Naive thymus-derived CD4-positive, alpha-beta T cell (primary cell): ENCODE measurements around the gene HHIPL1. TPM values are rescaled to one million over a fixed set of nuclear protein-coding genes. Genes with fewer than 3 reads are reported as not detected.

Experiments used
- ATAC-seq: fragments of 150-1000 bp; cut with Tn5 transposase; 2 replicates; pipeline ENCODE4 v1.10.0; 2021; ENCODE audit warnings: mild to moderate bottlenecking, moderate library complexity
- CTCF ChIA-PET: fragments of 350-600 bp; sonication (Branson Sonifier 250); formaldehyde crosslinking; loops from one replicate; lab custom pipeline; 2021; ENCODE audit warnings: antibody characterized with exemption; lab: Charles Lee
- POLR2A ChIA-PET: fragments of 350-600 bp; sonication (Branson Sonifier 250); formaldehyde crosslinking; loops from one replicate; lab custom pipeline; 2021; ENCODE audit warnings: antibody characterized with exemption, inconsistent platforms; lab: Charles Lee
- DNase-seq, 9 donors: peaks; one replicate each; pipeline versions ENCODE4 v3.0.0 to v3.0.0-alpha.2; 2020 to 2022; ENCODE audit warnings: mixed read lengths in 1 of 9
- H3K27ac ChIP-seq: one replicate; pipeline ENCODE4 v1.7.0; 2013; ENCODE audit warnings: mild to moderate bottlenecking, low read depth, low read length, moderate library complexity
- H3K27me3 ChIP-seq, 2 donors: one replicate each; pipeline ENCODE4 v1.7.0; 2013; ENCODE audit warnings: low read length in 2 of 2, mild to moderate bottlenecking in 2 of 2, moderate library complexity in 2 of 2; ENCODE audit not compliant: control insufficient read depth in 2 of 2, insufficient read depth in 2 of 2
- H3K36me3 ChIP-seq, 3 experiments: 1 replicate in 2 of 3; 2 replicates in 1 of 3; pipeline ENCODE4 v1.7.0; 2013; ENCODE audit warnings: low read length in 3 of 3, mild to moderate bottlenecking in 3 of 3, moderate library complexity in 1 of 3; ENCODE audit not compliant: insufficient read depth in 3 of 3, control insufficient read depth in 2 of 3
- H3K4me1 ChIP-seq, 2 donors: one replicate each; pipeline ENCODE4 v1.7.0; 2013; ENCODE audit warnings: low read length in 2 of 2, mild to moderate bottlenecking in 2 of 2, moderate library complexity in 1 of 2; ENCODE audit not compliant: control insufficient read depth in 2 of 2, insufficient read depth in 2 of 2
- H3K4me3 ChIP-seq: 2 replicates; pipeline ENCODE4 v1.7.0; 2013; ENCODE audit warnings: mild to moderate bottlenecking, low read length
- H3K9me3 ChIP-seq, 3 experiments: 1 replicate in 2 of 3; 2 replicates in 1 of 3; pipeline ENCODE4 v1.7.0; 2013; ENCODE audit warnings: low read length in 3 of 3; ENCODE audit not compliant: control insufficient read depth in 2 of 3
- H3K27ac Mint-ChIP-seq, 9 donors: one replicate each; pipeline ENCODE4 v1.8.0; 2020 to 2022; ENCODE audit warnings: mixed read lengths in 9 of 9, mild to moderate bottlenecking in 8 of 9, moderate library complexity in 5 of 9, inconsistent platforms in 2 of 9
- H3K27me3 Mint-ChIP-seq, 5 donors: one replicate each; pipeline ENCODE4 v1.8.0; 2021 to 2022; ENCODE audit warnings: mixed read lengths in 5 of 5, mild to moderate bottlenecking in 1 of 5
- H3K36me3 Mint-ChIP-seq, 5 donors: one replicate each; pipeline ENCODE4 v1.8.0; 2020 to 2022; ENCODE audit warnings: mixed read lengths in 5 of 5, mild to moderate bottlenecking in 3 of 5, inconsistent platforms in 1 of 5
- H3K4me1 Mint-ChIP-seq, 7 donors: one replicate each; pipeline ENCODE4 v1.8.0; 2020 to 2022; ENCODE audit warnings: mixed read lengths in 7 of 7, mild to moderate bottlenecking in 3 of 7, inconsistent platforms in 1 of 7
- H3K4me3 Mint-ChIP-seq, 10 donors: one replicate each; pipeline ENCODE4 v1.8.0; 2020 to 2022; ENCODE audit warnings: mild to moderate bottlenecking in 10 of 10, mixed read lengths in 10 of 10, moderate library complexity in 6 of 10, inconsistent platforms in 2 of 10
- H3K9me3 Mint-ChIP-seq, 11 donors: one replicate each; pipeline ENCODE4 v1.8.0; 2020 to 2022; ENCODE audit warnings: mixed read lengths in 11 of 11, mild to moderate bottlenecking in 4 of 11, inconsistent platforms in 1 of 11, moderate library complexity in 1 of 11
- intact Hi-C, 2 donors: fragments of 100-400 bp; cut with micrococcal nuclease; formaldehyde crosslinking; loops; one replicate each; pipeline ENCODE4 v1.15.1; 2023
- polyA plus RNA-seq, 2 donors: library from polyadenylated mRNA; unstranded; fragments of 300-500 nt; fragmentation: Illumina TruSeq; gene quantifications; one replicate each; pipeline ENCODE4 v1.2.3, GENCODE V29; 2021
- total RNA-seq, 6 experiments: library from RNA in 5 of 6; stranded (reverse) in 5 of 6; gene quantifications; 1 replicate in 5 of 6; 2 replicates in 1 of 6; pipeline ENCODE4 v1.2.3 and lab custom pipeline; 2021 to 2026

The HHIPL1 gene
- total and polyA plus RNA-seq, 7 experiments from 2014 or later = 0.40 to 0.41 TPM; not detected in 5

- Histone ChIP-seq H3K27me3 (peaks cover 0 to 4% of the 10 kb centered on the region in 2 donors), H3K4me1 (no peaks in the 10 kb centered on the region), H3K9me3 (no peaks in the 10 kb centered on the region), H3K4me3 (no peak overlapping the region), H3K36me3 (no peaks in the 10 kb centered on the region), H3K27ac (no peak overlapping the region)
- no peak overlapping the region for H3K4me3 Mint-ChIP-seq
- peaks cover 2 to 45% (median 18%) of the 10 kb centered on the region in 5 donors for H3K27me3 Mint-ChIP-seq
- no peaks in the 10 kb centered on the region for H3K9me3 Mint-ChIP-seq
- no peak overlapping the region for H3K27ac Mint-ChIP-seq
- CTCF ChIA-PET = interaction anchor here (0.6 to 0.7 kb wide), 2 partner anchors 20 to 29 kb away, joined by 3 read pairs; no protein-coding TSS in a partner anchor
- DNase-seq = no peak
- intact Hi-C loops = no loop called here
- no peak for ATAC-seq
- no peaks in the 10 kb centered on the region for H3K36me3 Mint-ChIP-seq
- H3K4me1 Mint-ChIP-seq = peaks cover 0 to 4% (median 2%) of the 10 kb centered on the region in 7 donors
- POLR2A ChIA-PET = no interaction called here
Observed at GRCh38 chr14:99626041-99626648, 18.8 kb upstream of the HHIPL1 start.

- Mint-ChIP-seq H3K4me1 (peaks cover 0 to 4% (median 2%) of the 10 kb centered on the region in 7 donors), H3K27me3 (peaks cover 2 to 42% (median 16%) of the 10 kb centered on the region in 5 donors), H3K4me3 (no peak overlapping the region), H3K27ac (no peak overlapping the region), H3K36me3 (no peaks in the 10 kb centered on the region), H3K9me3 (no peaks in the 10 kb centered on the region)
- CTCF ChIA-PET = interaction anchor here (0.9 kb wide), 1 partner anchor 25 kb away, joined by 4 read pairs; no protein-coding TSS in a partner anchor
- ATAC-seq (no peak), DNase-seq (no peak)
- Histone ChIP-seq H3K4me3 (no peak overlapping the region), H3K27me3 (peaks cover 0 to 4% of the 10 kb centered on the region in 2 donors), H3K9me3 (no peaks in the 10 kb centered on the region), H3K4me1 (no peaks in the 10 kb centered on the region), H3K27ac (no peak overlapping the region), H3K36me3 (no peaks in the 10 kb centered on the region)
- POLR2A ChIA-PET = no interaction called here
- intact Hi-C loops = no loop called here
Observed at GRCh38 chr14:99627100-99627499, 17.8 kb upstream of the HHIPL1 start.

GRCh38 chr14:99627510-99628381, 17.2 kb upstream of the HHIPL1 start:
- H3K4me3 ChIP-seq = no peak overlapping the region
- peaks cover 0 to 4% (median 2%) of the 10 kb centered on the region in 7 donors for H3K4me1 Mint-ChIP-seq
- intact Hi-C loops = loop anchor here in 1 of 2 donors (2.0 kb wide), 1 partner anchor 23 kb away; the partner anchor contains the start of gene CCDC85C
- H3K36me3 Mint-ChIP-seq = no peaks in the 10 kb centered on the region
- ATAC-seq = no peak
- DNase-seq = no peak
- no peaks in the 10 kb centered on the region for H3K9me3 ChIP-seq
- no peaks in the 10 kb centered on the region for H3K4me1 ChIP-seq
- ChIA-PET CTCF (interaction anchor here (0.6 to 1.4 kb wide), 9 partner anchors 18 to 1308 kb away, joined by 3 to 8 read pairs (median 4); no protein-coding TSS in a partner anchor), POLR2A (interaction anchor here (0.6 kb wide), 1 partner anchor 131 kb away, joined by 3 read pairs; no protein-coding TSS in a partner anchor)
- H3K27ac ChIP-seq = no peak overlapping the region
- H3K27me3 Mint-ChIP-seq = peaks cover 2 to 35% (median 14%) of the 10 kb centered on the region in 5 donors
- H3K4me3 Mint-ChIP-seq = no peak overlapping the region
- no peaks in the 10 kb centered on the region for H3K36me3 ChIP-seq
- peak overlapping the region in 2 of 9 donors; percentile 33 to 54 for H3K27ac Mint-ChIP-seq
- H3K9me3 Mint-ChIP-seq = no peaks in the 10 kb centered on the region
- peaks cover 0 to 4% of the 10 kb centered on the region in 2 donors for H3K27me3 ChIP-seq

GRCh38 chr14:99628887-99629618, 15.9 kb upstream of the HHIPL1 start:
- Mint-ChIP-seq H3K4me1 (peaks cover 0 to 4% (median 2%) of the 10 kb centered on the region in 7 donors), H3K4me3 (no peak overlapping the region), H3K27ac (peak overlapping the region in 1 of 9 donors; percentile 51), H3K27me3 (peaks cover 2 to 28% (median 8%) of the 10 kb centered on the region in 5 donors), H3K36me3 (no peaks in the 10 kb centered on the region), H3K9me3 (no peaks in the 10 kb centered on the region)
- DNase-seq (peak; percentile 30 to 66 (median 45)), ATAC-seq (peak; percentile 79)
- Histone ChIP-seq H3K36me3 (no peaks in the 10 kb centered on the region), H3K4me3 (no peak overlapping the region), H3K4me1 (no peaks in the 10 kb centered on the region), H3K9me3 (no peaks in the 10 kb centered on the region), H3K27ac (no peak overlapping the region), H3K27me3 (peaks cover 0 to 4% of the 10 kb centered on the region in 2 donors)
- ChIA-PET POLR2A (interaction anchor here (0.6 kb wide), 1 partner anchor 132 kb away, joined by 3 read pairs; no protein-coding TSS in a partner anchor), CTCF (interaction anchor here (0.7 to 1.4 kb wide), 6 partner anchors 19 to 111 kb away, joined by 3 to 8 read pairs (median 4); no protein-coding TSS in a partner anchor)
- intact Hi-C loops = loop anchor here (1.0 to 2.0 kb wide), 4 partner anchors 24 to 256 kb away; partner anchors contain the start of gene CCDC85C (in 1 of the 2)

GRCh38 chr14:99630202-99630601, 14.7 kb upstream of the HHIPL1 start:
- Mint-ChIP-seq H3K4me1 (peaks cover 0 to 4% (median 3%) of the 10 kb centered on the region in 7 donors), H3K36me3 (no peaks in the 10 kb centered on the region), H3K4me3 (no peak overlapping the region), H3K27me3 (peaks cover 0 to 23% (median 2%) of the 10 kb centered on the region in 5 donors), H3K27ac (no peak overlapping the region), H3K9me3 (no peaks in the 10 kb centered on the region)
- no peak for DNase-seq
- Histone ChIP-seq H3K27me3 (peaks cover 0 to 4% of the 10 kb centered on the region in 2 donors), H3K36me3 (no peaks in the 10 kb centered on the region), H3K4me1 (no peaks in the 10 kb centered on the region), H3K27ac (no peak overlapping the region), H3K9me3 (no peaks in the 10 kb centered on the region), H3K4me3 (no peak overlapping the region)
- CTCF ChIA-PET = no interaction called here
- POLR2A ChIA-PET = no interaction called here
- intact Hi-C loops = no loop called here
- ATAC-seq = no peak
